ENCODE data around the gene MTA2. TPM values are rescaled to one million over a fixed set of nuclear protein-coding genes. Genes with fewer than 3 reads are reported as not detected.

The MTA2 gene
- total RNA-seq, 1 donor from 2014 or later: 157 TPM

DNA sequence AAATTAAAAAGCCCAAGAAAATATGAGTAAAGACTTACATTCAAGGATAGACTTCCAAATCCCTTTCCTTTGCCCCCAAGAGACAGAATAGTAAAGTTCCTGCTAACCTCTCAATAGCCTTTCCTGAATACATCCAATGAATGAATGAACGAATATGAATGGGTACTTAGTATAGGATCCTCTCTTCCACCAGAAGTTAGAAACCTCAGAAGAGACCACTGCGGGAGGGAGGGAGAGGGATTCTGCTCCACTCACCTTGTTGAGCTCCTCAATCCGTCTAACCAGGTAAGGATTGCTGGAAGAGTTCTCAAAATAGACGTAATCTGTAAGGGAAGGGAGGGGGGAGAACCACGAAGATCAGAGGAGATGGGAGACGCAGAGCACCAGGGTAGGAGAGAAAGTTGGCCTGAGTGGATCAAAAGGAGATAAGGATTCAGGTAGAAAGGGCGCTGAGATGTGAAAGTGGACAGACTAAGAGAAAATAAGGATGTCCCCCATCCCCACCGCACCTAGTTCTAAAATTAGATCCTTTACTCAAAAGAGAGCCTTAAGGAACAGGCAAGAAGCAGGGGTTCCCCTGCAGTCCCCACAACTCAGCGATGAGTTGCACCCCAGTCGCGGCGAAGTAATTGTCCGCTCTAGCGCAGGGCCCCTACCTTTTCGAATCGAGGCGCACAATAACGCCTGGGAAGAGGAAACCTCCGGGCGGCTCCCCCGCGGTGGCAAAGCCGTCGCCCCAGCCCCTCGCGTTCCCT lies 1.1 kb downstream of the MTA2 start:
- Mint-ChIP-seq H3K27me3 (ENCODE audit: unreplicated experiment) (peaks cover 19% of the 10 kb centered on the region), H3K9me3 (ENCODE audit: unreplicated experiment) (no peaks in the 10 kb centered on the region), H3K36me3 (ENCODE audit: low read depth, unreplicated experiment) (peaks cover 64% of the 10 kb centered on the region), H3K4me1 (ENCODE audit: unreplicated experiment) (peaks cover 47% of the 10 kb centered on the region), H3K27ac (ENCODE audit: unreplicated experiment) (peak overlapping the region; percentile 81), H3K4me3 (ENCODE audit: unreplicated experiment) (peak overlapping the region; percentile 97)
- no peak for DNase-seq (ENCODE audit: low spot score)
- TF ChIP-seq, protein P1, sequence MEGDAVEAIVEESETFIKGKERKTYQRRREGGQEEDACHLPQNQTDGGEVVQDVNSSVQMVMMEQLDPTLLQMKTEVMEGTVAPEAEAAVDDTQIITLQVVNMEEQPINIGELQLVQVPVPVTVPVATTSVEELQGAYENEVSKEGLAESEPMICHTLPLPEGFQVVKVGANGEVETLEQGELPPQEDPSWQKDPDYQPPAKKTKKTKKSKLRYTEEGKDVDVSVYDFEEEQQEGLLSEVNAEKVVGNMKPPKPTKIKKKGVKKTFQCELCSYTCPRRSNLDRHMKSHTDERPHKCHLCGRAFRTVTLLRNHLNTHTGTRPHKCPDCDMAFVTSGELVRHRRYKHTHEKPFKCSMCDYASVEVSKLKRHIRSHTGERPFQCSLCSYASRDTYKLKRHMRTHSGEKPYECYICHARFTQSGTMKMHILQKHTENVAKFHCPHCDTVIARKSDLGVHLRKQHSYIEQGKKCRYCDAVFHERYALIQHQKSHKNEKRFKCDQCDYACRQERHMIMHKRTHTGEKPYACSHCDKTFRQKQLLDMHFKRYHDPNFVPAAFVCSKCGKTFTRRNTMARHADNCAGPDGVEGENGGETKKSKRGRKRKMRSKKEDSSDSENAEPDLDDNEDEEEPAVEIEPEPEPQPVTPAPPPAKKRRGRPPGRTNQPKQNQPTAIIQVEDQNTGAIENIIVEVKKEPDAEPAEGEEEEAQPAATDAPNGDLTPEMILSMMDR (IDR thresholded peaks at IDR 0.05; ENCODE audit: unreplicated experiment): no peak

GRCh38 chr11:62599901-62600300 lies 1.8 kb downstream of the MTA2 start:
- DNase-seq (ENCODE audit: low spot score): no peak
- TF ChIP-seq, protein P1 (IDR thresholded peaks at IDR 0.05; ENCODE audit: unreplicated experiment): no peak
- Mint-ChIP-seq H3K36me3 (ENCODE audit: low read depth, unreplicated experiment) (peaks cover 63% of the 10 kb centered on the region), H3K4me3 (ENCODE audit: unreplicated experiment) (peak overlapping the region; percentile 97), H3K27me3 (ENCODE audit: unreplicated experiment) (peaks cover 18% of the 10 kb centered on the region), H3K9me3 (ENCODE audit: unreplicated experiment) (no peaks in the 10 kb centered on the region), H3K27ac (ENCODE audit: unreplicated experiment) (peak overlapping the region; percentile 81), H3K4me1 (ENCODE audit: unreplicated experiment) (peaks cover 47% of the 10 kb centered on the region)

- Mint-ChIP-seq H3K4me3 (ENCODE audit: unreplicated experiment) (peak overlapping the region; percentile 97), H3K36me3 (ENCODE audit: low read depth, unreplicated experiment) (peaks cover 68% of the 10 kb centered on the region)
Measured at GRCh38 chr11:62599069-62599696, 2.5 kb downstream of the MTA2 start.

GRCh38 chr11:62595124-62595523 lies 6.5 kb downstream of the MTA2 start:
- Mint-ChIP-seq H3K4me1 (ENCODE audit: unreplicated experiment) (peaks cover 40% of the 10 kb centered on the region), H3K27ac (ENCODE audit: unreplicated experiment) (no peak overlapping the region), H3K4me3 (ENCODE audit: unreplicated experiment) (no peak overlapping the region), H3K36me3 (ENCODE audit: low read depth, unreplicated experiment) (peaks cover 63% of the 10 kb centered on the region), H3K27me3 (ENCODE audit: unreplicated experiment) (peaks cover 11% of the 10 kb centered on the region), H3K9me3 (ENCODE audit: unreplicated experiment) (no peaks in the 10 kb centered on the region)
- TF ChIP-seq, protein P1 (IDR thresholded peaks at IDR 0.05; ENCODE audit: unreplicated experiment): no peak
- DNase-seq (ENCODE audit: low spot score): no peak

More at GRCh38 chr11:62599069-62599696, 2.5 kb downstream of the MTA2 start:
- peak overlapping the region; percentile 81 for H3K27ac Mint-ChIP-seq (ENCODE audit: unreplicated experiment)
- peak; percentile 78 for DNase-seq (ENCODE audit: low spot score)
- TF ChIP-seq, protein P1 (IDR thresholded peaks at IDR 0.05; ENCODE audit: unreplicated experiment): no peak
- H3K4me1 Mint-ChIP-seq (ENCODE audit: unreplicated experiment): peaks cover 46% of the 10 kb centered on the region
- H3K27me3 Mint-ChIP-seq (ENCODE audit: unreplicated experiment): peaks cover 21% of the 10 kb centered on the region
- no peaks in the 10 kb centered on the region for H3K9me3 Mint-ChIP-seq (ENCODE audit: unreplicated experiment)

Measured in endothelial cell (in vitro differentiated cells).